Mucosa of descending colon (tissue), 3 donors: ENCODE measurements around the gene SPIB. TPM values are rescaled to one million over a fixed set of nuclear protein-coding genes. Genes with fewer than 3 reads are reported as not detected.

ENCODE experiments used
- ATAC-seq: fragments of 200-7000 bp; cut with Tn5 transposase; one replicate; pipeline ENCODE4 v1.9.1; 2020; ENCODE audit warnings: mild to moderate bottlenecking, moderate library complexity
- DNase-seq, 3 donors: peaks; one replicate each; pipeline ENCODE4 v3.0.0-alpha.2; 2020
- H3K36me3 ChIP-seq: fragments of 200-600 bp; one replicate; pipeline ENCODE4 v1.8.0; 2021; ENCODE audit warnings: low read depth, mild to moderate bottlenecking
- H3K4me1 ChIP-seq: fragments of 200-600 bp; one replicate; pipeline ENCODE4 v1.8.0; 2021; ENCODE audit warnings: low read depth, mild to moderate bottlenecking
- H3K4me3 ChIP-seq: fragments of 200-600 bp; one replicate; pipeline ENCODE4 v1.8.0; 2021; ENCODE audit warnings: mild to moderate bottlenecking
- H3K9me3 ChIP-seq: fragments of 200-600 bp; one replicate; pipeline ENCODE4 v1.8.0; 2021; ENCODE audit warnings: mild to moderate bottlenecking
- CTCF ChIP-seq: fragments of 200-600 bp; IDR thresholded peaks from one replicate; pipeline ENCODE4 v1.8.0; 2022; ENCODE audit warnings: antibody characterized with exemption, mild to moderate bottlenecking
- intact Hi-C, 2 donors: fragments of 100-400 bp; cut with DNase I in 1 of 2; cut with micrococcal nuclease in 1 of 2; formaldehyde crosslinking; loops; one replicate each; pipeline versions ENCODE4 v1.11.0 to v1.11.1; 2022; cut with DNase I, micrococcal nuclease
- total RNA-seq, 3 donors: library from RNA; stranded (reverse); fragmentation: NEBNext Ultra II Directional in 2 of 3; extraction: Animal tissue kit (Norgen Biotek cat#: 25700) in 2 of 3; gene quantifications; one replicate each; pipeline versions ENCODE4 v1.2.1 to v1.2.4, GENCODE V29; 2021 to 2023
- donor health status: DM: no; HTN: no; CAD: no; lungs with moderate emphysema.
- donor health status: DM: no; HTN: no; CAD: no.
- donor health status: DM: no; HTN: yes; CAD: no.

The SPIB gene
- total RNA-seq, 3 donors from 2014 or later: 21.5 to 83.1 (median 61.6) TPM

GRCh38 chr19:50378169-50378862, 40.4 kb upstream of the SPIB start:
- no peak for ATAC-seq
- Histone ChIP-seq H3K9me3 (no peaks in the 10 kb centered on the region), H3K4me3 (no peak overlapping the region), H3K36me3 (peaks cover 6% of the 10 kb centered on the region), H3K4me1 (peaks cover 3% of the 10 kb centered on the region)
- intact Hi-C loops: no loop called here
- DNase-seq: no peak
- TF ChIP-seq CTCF: no peak

DNA sequence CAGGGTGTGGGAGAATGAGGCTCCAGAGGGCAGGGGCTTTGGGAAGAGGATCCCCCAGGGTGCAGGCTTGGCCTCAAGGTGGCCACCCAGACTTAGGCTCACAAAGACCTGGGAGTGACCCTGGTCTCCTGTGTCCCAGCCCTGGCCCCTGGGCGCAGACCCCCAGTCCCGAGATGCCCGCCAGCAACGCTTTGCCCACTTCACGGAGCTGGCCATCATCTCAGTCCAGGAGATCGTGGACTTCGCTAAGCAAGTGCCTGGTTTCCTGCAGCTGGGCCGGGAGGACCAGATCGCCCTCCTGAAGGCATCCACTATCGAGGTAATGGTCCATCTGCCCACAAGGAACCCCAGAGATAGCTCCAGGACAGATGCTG, 39.9 kb upstream of the SPIB start:
- Histone ChIP-seq H3K36me3 (peaks cover 6% of the 10 kb centered on the region), H3K9me3 (no peaks in the 10 kb centered on the region), H3K4me1 (peaks cover 4% of the 10 kb centered on the region), H3K4me3 (no peak overlapping the region)
- ATAC-seq (no peak), DNase-seq (no peak)
- no peak for TF ChIP-seq CTCF
- intact Hi-C loops: no loop called here

- intact Hi-C loops: no loop called here
- Histone ChIP-seq H3K4me3 (no peak overlapping the region), H3K4me1 (peaks cover 5% of the 10 kb centered on the region), H3K9me3 (no peaks in the 10 kb centered on the region), H3K36me3 (peaks cover 9% of the 10 kb centered on the region)
- DNase-seq: no peak
- no peak for ATAC-seq
- no peak for TF ChIP-seq CTCF
These were observed 39.1 kb upstream of the SPIB start for GRCh38 chr19:50379602-50380001.

DNA sequence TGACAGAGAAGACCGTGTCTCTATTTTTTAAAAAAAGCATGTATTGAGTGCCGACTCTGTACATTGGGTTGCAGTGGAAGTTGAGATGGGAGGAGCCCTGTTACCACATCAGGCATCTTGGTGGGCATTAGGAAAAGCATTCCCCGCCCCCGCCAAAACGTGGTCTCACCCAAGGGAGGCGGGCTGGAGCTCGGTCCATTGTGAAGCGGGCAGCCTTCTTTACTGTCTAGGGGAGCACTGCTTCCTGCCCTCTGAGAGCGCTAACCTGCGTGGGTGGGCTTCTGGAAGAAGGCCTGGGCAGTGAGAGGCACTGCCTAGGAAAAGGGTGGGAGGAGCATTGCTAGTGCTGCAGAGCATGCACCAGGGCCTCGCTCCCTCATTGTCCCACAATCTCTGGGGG, 38.6 kb upstream of the SPIB start:
- no peak for TF ChIP-seq CTCF
- peaks cover 9% of the 10 kb centered on the region for H3K36me3 ChIP-seq
- intact Hi-C loops: no loop called here
- ATAC-seq (no peak), DNase-seq (no peak)
- H3K4me1 ChIP-seq: peaks cover 8% of the 10 kb centered on the region
- no peak overlapping the region for H3K4me3 ChIP-seq
- H3K9me3 ChIP-seq: no peaks in the 10 kb centered on the region

DNA sequence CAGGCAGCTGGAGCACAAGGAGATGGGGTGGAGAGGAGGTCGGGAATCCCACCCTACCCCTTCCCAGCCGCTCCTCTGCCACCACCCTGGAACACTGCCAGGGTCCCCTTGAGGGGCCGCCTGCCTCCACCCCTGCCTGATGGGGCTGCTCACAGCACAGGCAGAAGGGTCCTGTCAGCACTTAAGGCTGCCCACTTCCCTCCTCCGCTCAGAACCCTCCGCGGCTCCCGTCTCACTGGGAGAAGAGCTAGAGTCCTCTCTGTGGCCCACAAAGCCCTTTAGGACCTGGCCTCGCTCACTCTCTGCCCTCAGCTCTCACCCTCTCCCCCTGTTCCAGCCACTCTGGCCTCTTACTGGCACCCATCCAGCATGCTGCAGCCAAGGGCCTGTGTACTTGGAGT, 38.0 kb upstream of the SPIB start:
- peaks cover 9% of the 10 kb centered on the region for H3K36me3 ChIP-seq
- intact Hi-C loops: no loop called here
- DNase-seq (no peak), ATAC-seq (no peak)
- no peak overlapping the region for H3K4me3 ChIP-seq
- TF ChIP-seq CTCF: no peak
- no peaks in the 10 kb centered on the region for H3K9me3 ChIP-seq
- H3K4me1 ChIP-seq: peaks cover 8% of the 10 kb centered on the region
